Stimulated activated CD4-positive, alpha-beta T cell treated with anti-CD3 and anti-CD28 coated beads, Interleukin-1b, Interleukin-23, amount 100 ng/mL, for 48 hours (primary cell): ENCODE measurements around the gene ST8SIA4.
A peak's percentile ranks its signal among the peaks of the same experiment; 100 is the strongest.

ENCODE experiments used
- DNase-seq: peaks from one replicate; pipeline ENCODE4 v3.0.0-alpha.2; 2020

ST8SIA4 gene

DNA sequence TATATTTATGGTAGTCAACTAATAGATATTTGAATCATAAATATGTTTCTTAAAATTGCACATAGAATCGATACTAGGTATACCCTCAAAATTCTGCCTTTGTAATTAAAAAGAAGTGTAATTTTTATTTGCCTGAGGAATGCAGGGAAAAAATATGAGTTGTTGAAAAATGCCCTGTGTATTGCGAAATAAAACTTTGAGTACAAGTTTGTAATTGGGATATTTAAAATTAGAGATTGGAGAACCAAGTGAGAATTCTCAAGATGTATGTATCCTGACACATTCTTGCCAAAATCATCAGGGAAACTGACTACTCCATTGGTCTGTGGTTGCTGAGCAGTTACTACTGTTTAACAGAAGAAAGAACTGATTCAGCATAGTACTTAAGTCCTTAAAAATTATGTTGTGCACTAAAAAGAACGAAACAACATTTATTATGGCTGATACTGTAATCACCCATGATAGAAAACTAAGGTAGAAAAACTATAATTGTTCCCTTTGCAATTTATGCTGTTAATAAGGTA is 36.0 kb downstream of the ST8SIA4 start:
- no peak for DNase-seq

DNA sequence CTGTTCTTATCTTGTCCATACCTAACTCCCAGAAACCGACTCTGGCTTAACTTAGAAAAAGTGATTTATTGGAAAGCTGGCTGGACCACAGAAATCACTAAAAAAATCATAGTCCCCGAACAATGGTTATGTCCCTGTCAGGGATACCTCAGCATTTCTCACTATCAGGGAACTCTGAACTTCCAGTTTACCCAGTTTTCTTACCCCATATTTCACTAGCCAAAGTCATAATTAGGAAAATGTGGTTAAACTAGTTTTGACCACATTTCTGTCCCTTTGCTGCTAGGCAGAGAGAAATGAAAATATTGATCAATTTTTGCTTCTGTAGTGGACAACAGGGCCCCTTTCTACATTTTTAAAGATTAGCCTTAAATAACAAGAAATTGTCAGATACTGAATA is 38.2 kb downstream of the ST8SIA4 start:
- no peak for DNase-seq

DNA sequence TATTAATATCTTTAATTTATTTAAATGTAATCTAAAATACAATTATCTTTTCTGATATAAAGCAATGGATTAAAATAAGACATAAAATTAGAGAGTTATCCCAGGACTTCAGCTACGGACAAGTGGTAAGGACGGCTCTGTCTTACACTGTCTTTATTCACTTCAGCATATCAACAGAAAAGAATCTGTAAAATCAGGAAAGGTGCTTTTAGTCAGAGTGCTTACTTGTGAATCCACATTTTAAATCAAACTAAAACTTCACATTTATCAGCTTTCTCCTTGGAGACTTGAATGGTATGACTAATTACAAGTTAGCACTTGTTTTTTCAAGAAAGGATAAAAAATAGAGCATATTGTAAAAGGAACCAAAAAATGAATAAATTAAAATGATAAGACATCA is 39.3 kb downstream of the ST8SIA4 start:
- no peak for DNase-seq

DNA sequence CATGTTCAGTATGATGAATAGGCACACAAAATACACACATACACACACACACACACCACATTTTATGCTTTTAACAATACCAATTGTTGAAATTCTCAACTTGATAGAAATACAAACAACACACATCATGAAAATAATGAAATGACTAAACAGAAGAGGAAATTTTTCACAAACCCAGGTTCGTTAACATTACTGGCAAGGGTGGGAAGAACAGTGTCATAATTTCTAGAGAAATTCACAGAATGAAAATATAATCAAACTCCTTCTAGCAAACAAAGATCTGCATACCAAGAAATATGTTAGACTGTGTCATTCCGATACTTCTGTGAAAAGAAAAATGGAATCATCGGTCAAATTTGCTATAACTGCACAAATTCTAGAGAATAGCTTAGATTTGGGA is 41.9 kb downstream of the ST8SIA4 start:
- no peak for DNase-seq

DNA sequence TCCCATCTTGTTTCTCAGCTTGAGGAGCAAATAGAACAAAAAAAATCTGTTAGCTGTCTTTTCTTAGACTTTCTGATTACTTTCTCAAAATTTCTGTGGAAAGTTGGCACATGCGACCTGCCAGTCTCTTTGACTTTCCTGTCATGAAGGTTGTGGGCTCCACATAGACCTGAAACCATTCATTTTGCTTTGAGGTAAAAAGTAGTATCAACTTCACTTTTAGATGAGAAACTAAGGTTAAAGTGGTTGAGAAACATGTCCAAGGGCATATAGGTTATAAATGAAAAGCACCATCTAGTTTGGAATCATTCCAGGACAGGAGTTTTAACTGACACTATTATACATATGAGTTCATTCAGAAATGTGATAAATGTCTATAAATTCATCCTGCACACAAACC is 42.7 kb downstream of the ST8SIA4 start:
- peak; percentile 7 for DNase-seq

DNA sequence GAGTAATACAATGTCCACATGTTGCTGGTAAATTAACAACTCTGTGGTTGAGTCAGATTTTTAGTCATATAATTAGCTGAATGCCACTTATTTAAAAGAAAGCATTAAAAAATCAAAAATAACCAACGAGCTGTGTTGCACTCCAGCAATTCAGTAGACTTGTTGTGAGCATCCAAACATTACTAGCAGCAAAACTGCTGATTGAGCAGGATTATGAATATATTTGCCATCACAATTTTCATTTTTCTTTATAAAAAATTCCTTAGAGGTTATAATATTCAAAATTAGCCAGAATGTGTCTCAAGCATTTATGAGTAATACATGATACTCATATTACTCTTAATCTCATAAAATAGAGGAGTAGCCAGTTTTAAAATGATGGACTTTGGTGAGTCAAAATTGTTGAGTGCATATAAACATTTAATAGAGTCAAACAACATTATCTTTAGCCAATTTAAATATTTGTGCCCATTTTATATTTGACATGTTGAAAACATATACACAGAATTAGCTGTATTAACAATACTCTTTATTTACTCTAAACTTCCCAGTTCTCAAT is 44.0 kb downstream of the ST8SIA4 start:
- no peak for DNase-seq

DNA sequence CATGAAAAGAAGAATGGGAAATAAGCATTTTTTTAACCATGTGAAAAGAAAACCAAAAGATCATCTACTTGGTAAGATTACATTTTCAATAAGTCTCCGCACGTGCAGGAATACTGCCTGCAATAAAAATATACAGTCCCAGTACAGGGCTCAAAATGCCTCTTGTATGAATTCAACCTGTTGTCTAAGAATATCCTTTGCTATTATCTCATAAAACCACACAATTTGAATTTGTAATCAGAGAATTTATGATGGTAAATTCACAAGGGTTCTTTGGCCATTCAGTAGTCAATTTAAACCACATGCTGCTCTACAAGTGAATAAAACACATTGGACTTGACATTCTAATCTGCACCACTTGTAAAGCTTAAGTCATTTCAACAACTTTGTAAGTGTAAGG is 46.6 kb downstream of the ST8SIA4 start:
- DNase-seq, result no peak

DNA sequence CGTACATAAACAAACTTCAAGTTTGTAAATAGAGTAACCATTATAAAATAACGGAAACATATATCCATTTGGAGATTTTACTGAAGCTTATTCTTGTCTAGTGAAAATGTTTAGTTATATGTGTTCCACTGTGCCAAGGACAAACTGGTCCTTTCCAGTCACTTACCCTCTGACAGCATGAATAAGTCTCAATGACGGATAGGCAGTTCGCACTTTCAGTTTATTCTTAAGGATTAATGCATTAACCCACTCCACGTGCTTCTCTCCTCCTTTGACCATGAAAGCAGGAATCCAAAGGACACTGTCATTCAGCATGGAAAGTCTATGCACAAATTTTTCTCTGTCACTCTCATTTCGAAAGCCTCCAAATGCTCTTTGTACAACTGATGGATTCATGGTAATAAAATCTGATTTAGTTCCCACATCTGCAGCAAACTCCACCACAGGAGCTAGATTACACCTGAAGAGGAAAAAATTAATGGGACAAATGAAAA is 47.1 kb downstream of the ST8SIA4 start:
- DNase-seq, result no peak

DNA sequence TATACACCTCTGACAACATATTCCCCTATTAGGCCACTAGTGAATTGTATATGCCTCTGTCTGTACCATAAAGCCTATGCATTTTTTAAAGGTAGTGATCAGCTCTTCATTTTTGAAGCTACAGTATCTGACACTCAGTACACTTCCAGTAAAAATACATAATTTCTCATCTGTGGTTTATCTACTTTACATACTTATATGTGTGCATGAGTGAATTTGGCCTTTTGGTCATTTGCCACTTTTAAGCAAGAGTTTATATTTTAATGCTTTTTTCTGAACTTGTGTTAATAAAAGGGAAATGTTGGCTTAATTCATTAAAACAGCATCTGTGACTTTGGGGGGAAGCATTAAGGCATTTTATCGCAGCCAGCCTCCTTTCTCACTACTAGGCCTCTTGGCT is 47.8 kb downstream of the ST8SIA4 start:
- DNase-seq, result no peak

DNA sequence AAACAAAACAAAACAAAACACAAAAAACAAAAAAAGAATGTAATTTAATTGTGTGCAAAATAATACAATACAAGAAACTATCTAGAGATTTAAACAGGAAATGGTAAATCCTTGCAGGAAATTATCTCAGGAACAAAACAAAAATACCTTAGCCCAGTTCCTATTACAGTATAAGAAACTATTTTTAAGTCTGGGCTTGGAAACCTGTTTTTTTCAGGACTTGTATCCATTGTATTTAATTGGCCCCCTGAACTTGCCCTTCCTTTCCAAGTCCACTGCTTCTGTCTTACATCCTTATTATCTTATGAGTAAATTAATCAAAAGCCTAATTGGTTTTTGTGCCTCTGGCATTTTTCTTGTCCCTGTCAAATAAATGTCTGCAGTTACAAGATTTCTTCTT is 48.5 kb downstream of the ST8SIA4 start:
- no peak for DNase-seq

DNA sequence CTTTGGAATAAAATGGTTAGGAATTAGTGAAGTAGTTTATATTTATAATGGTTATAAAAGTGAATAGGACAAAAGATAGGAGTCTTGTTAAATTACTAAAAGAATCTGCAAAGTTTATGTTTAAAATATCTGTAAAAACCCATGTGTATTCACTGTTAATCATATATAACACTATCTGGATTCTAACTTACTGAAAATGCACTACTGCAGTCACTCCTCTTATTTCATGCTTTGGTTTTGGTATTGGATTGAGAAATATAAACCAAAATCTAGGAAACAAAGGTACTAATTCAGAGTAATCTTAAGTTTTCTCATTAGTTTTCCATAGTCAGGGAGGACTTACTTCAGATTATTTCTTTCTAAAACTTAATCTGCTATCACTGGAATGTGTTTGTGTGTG is 49.5 kb downstream of the ST8SIA4 start:
- no peak for DNase-seq

DNA sequence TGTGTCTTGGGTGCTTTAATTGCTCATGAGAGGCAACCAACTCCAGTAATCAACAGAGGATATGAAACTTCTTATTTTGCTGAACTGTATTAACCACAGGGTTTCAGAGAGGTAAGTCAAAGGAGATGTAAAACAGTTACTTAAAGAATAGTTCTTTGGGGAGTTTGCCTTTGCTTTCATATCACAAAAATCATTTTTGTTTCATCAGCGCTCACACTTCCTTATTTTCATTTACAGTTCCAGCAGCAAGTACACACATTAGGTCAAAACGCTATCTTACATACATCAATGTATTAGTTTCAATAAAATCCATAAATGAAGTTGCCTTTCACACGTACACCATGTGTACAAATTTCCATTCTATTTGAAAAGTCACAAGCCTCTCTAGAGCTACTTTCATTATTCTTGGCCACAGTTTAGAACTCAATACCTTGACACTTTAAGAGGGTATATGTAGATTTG is 50.1 kb downstream of the ST8SIA4 start:
- no peak for DNase-seq

DNA sequence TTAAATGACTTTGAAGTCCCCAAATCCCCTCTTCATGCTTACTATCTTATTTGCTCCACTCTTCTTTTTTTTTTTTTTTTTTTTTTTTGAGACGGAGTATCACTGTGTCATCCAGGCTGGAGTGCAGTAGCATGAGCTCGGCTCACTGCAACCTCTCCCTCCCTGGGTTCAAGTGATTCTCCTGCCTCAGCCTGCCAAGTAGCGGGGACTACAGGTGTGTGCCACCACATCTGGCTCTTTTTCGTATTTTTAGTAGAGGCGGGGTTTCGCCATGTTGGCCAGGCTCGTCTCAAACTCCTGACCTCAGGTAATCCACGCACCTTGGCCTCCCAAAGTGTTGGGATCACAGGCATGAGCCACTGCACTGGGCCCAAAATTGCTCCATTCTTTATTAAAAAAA is 51.0 kb downstream of the ST8SIA4 start:
- no peak for DNase-seq

DNA sequence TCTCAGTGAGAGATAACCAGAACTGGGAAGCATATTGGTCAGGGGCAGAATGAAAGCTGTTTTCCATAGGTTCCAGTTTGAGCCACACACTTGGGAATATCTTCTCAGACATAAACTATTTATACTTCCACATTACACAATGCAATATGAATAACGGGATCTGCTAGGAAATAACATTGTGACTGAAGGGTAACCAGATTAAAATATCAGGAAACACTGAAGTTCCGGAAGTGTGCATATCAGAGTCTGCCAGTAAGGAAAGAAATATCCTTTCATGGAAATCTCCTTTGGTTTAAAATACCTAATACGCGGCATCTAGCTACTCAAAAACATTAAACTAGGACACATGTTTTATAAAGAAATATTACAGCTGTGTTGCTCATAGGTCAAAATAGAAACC is 56.3 kb downstream of the ST8SIA4 start:
- no peak for DNase-seq

DNA sequence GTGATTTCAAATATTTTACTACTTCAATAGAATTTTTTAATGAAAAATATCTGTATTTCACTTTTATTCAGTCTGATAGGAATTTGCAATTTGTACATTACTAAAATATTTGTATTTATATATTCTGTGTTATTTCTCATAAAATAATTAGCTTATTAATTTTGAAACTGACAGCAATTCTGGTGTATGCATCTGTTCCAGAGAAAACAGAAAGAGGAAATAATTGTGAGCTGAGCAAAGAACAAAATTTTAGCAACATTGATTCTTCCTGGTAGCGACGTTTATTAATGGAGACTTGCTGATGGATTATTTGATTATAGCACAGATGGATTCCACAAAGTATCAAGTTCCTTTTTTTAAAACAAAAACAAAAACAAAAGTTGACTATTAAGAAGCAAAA is 61.0 kb downstream of the ST8SIA4 start:
- DNase-seq, result no peak

DNA sequence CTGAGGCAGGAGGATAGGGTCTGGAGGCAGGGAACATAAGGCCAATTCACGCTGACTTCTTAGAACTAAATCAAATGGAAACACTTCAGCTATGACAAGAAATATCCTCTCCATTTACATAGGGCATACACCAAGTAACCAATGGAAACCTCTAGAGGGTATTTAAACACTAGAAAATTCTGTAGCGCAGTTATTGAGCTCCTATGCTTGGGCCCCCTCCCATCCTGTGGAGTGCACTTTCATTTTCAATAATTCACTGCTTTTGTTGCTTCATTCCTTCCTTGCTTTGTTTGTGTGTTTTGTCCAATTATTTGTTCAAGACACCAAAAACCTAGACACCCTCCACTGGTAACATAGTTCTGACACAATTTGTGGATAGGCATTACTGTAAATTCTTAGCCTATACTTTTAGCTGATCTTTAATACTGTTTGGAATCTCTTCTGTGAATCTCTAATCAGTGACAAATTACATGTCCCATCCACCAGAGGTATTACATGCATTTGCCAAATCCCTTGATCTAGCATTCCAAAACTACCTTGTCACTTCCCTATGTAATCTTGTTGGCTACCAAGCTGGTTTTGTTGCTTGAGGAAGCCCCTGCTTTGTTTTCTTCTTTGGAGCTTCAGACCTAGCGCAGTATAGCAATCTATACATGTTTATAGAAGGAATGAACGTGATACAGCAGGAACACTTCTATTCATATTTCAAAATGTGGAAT is 61.6 kb downstream of the ST8SIA4 start:
- DNase-seq, result no peak

DNA sequence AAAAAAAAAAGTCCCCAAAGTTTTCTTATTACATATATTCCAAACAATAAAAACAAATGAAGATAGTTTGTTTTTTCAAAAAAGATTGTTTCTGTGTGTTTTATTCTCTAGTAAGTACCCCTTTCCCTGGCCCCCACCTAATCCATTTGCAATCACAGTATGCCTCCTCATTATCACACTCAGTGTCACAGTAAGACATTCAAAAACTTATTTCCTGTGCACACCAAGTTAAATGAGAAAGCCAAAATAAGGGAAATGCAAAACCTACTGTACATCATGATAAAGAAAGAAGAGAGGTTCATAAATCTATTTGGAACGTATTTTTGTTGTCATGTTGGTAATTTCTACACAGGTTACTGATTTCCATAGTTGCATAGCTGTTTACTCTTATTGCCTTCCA is 62.3 kb downstream of the ST8SIA4 start:
- DNase-seq, result no peak

DNA sequence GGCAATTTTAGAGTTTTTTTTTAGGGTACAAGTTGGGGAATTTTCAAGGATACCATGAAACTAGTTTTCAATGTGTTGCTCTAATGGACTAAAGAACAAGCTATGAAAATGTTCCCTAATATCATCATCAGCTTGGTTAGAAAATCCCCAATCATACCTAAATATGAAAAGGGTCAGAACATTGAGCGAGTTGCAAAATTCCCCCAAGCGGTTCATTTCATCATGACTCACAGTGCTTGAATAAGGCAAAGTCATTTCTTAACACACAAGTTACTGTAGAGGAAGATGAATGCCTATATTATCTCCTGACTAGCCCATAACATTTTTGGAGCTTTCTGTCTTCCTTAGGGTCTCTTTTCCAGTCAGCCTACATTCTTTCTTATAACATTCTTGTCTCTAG is 62.7 kb downstream of the ST8SIA4 start:
- DNase-seq, result peak; percentile 25

DNA sequence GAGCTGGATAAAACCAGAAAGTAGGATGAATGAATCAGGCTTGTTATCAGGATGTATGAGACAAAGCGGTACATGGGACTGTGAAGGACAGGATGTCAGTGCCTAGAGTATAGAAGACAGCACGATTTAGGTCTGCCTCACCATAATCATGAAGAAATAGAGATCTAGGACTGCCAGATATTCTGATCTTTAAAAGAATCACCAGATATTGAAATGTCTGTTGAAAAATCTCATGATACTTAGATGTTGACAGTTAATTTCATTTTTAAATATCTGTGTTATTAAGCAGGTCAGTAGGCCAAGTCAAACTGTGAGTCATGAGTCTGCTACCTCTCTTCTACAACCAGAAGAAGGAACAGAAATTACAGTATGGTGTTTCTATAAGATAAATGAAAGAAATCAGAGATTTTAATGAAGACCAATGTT is 65.0 kb downstream of the ST8SIA4 start:
- DNase-seq, result no peak

DNA sequence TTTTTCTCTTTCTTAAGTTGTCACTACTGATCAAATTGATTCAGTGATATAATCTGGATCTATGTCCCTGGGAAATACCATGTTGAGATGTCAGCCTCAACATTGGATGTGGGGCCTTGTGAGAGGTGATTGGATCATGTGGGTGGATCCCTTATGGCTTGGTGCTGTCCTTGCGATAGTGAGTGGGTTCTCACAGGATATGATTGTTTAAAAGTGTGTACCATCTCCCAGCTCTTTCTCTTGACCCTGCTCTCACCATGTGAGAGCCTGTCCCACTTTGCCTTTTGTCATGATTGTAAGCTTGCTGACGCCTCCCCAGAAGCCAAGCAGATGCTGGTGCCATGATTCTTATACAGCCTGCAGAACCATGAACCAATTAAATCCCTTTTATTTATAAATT is 68.6 kb downstream of the ST8SIA4 start:
- DNase-seq, result no peak

DNA sequence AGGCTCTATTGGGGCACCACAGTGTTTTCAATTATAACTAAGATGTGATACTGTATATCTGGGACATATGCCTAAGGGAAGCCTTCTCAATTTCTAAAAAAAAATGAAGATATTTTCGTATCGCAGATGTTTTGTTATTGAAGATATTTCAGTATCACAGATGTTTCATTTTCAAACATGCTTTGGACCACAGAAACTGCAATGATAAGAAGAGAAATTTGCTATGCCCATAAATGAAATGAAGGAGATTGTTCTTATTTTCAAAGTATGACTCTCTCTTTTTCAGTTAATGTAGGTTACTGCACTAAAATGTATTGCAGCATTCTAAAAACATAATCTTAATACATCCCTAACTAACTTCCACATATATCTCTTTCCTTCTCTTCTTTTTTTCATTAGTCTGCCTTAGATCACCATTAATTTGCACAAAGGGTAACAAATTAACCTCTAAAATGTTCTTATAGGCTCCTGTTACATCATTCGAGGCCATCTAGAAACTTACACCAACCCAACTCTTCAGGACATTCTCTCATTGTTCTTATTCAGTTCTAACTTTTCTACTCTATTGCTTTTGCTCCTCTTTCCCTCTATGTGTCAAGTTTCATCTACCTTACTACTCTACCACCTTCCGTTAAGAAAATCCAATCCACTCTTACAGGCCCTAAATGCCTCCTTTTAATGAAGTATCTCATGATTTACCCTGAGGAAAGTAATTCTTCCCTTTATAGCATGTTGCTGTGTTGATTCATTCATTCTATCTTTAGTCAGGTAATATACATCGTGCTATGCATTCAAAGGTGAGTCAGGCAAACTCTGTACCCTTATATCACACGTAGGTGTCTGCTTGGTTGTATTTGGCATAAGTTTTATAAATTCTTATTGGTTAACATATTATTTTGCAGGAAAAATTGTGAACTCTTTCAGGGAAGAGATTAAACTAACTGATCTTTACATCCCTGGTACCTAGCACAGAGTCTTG is 70.5 kb downstream of the ST8SIA4 start:
- no peak for DNase-seq

DNA sequence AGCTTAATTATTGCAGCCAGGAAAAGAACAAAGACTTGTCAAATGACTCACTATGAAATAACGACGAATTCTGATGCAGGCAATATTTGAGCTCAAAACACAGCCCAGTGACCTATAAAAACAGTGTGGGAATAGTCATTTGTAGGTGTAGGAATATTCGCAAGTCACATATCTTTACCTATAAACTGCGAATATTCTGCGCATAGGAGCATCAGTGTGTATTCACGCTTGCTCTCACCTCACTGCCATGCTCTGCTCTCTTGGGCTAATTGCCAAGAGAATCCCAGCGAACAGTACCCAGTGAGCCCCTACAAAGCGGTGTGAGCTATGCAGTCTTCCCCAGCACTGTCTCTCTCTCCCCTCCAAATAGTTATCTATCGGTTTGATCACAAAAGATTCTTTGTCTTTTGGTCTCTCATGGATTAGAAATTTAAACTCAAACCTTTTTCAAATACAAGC is 74.2 kb downstream of the ST8SIA4 start:
- no peak for DNase-seq
